Panc1 (cell line): ENCODE measurements around the gene PRLH.

Experiments
- CTCF ChIP-seq: fragments of 450-650 bp; IDR thresholded peaks from 2 replicates; pipeline ENCODE4 v1.5.1; 2017; ENCODE audit warnings: mild to moderate bottlenecking
- TF ChIP-seq, protein P1 (sequence below), 2 experiments: IDR thresholded peaks; 2 replicates each; pipeline ENCODE4 v1.6.1; 2011 to 2012; ENCODE audit warnings: low read depth in 2 of 2, control low read depth in 1 of 2, low read length in 1 of 2, mild to moderate bottlenecking in 1 of 2, moderate library complexity in 1 of 2; ENCODE audit not compliant: insufficient read depth in 1 of 2

DNA sequence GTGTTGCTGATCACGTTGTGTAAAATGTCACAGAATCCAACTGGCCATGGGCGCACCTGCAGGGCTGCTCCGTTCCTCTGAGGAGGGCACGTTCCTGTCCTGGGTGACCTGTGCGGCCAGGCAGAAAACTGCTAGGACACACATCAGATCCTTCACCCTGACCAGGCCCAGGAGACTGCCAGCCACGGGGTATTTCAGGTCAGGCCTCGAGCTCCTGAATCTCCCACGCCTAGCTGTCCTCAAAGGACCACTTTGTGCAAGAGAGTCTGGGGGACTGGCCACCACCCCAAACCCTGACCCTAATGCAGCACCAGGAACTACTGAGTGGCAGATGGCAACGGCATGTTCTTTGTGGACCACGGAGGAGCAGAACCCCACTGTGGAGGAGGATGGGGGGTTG lies 11.1 kb downstream of the PRLH start:
- TF ChIP-seq CTCF, result no peak
- TF ChIP-seq, protein P1, sequence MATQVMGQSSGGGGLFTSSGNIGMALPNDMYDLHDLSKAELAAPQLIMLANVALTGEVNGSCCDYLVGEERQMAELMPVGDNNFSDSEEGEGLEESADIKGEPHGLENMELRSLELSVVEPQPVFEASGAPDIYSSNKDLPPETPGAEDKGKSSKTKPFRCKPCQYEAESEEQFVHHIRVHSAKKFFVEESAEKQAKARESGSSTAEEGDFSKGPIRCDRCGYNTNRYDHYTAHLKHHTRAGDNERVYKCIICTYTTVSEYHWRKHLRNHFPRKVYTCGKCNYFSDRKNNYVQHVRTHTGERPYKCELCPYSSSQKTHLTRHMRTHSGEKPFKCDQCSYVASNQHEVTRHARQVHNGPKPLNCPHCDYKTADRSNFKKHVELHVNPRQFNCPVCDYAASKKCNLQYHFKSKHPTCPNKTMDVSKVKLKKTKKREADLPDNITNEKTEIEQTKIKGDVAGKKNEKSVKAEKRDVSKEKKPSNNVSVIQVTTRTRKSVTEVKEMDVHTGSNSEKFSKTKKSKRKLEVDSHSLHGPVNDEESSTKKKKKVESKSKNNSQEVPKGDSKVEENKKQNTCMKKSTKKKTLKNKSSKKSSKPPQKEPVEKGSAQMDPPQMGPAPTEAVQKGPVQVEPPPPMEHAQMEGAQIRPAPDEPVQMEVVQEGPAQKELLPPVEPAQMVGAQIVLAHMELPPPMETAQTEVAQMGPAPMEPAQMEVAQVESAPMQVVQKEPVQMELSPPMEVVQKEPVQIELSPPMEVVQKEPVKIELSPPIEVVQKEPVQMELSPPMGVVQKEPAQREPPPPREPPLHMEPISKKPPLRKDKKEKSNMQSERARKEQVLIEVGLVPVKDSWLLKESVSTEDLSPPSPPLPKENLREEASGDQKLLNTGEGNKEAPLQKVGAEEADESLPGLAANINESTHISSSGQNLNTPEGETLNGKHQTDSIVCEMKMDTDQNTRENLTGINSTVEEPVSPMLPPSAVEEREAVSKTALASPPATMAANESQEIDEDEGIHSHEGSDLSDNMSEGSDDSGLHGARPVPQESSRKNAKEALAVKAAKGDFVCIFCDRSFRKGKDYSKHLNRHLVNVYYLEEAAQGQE (IDR thresholded peaks at IDR 0.05; ENCODE audit: insufficient read depth in 1 of 2, low read depth in 2 of 2, low read length in 1 of 2), result no peak
